Adrenal gland (tissue), 12 donors: ENCODE data around the gene POLA2. TPM values are rescaled to one million over a fixed set of nuclear protein-coding genes. Genes with fewer than 3 reads are reported as not detected.

Experiments used
- DNase-seq, 7 donors: peaks; one replicate each; pipeline ENCODE4 v3.0.0-alpha.2; 2019 to 2020
- H3K27ac ChIP-seq, 5 donors: fragments of 200-600 bp; sonication (generic) in 4 of 5; 1 replicate in 3 of 5; 2 replicates in 2 of 5; pipeline versions ENCODE4 v1.5.1 to v1.8.0; 2016 to 2020; ENCODE audit warnings: mild to moderate bottlenecking in 1 of 5
- H3K27me3 ChIP-seq: fragments of 200-600 bp; 2 replicates; pipeline ENCODE4 v1.8.0; 2021
- H3K36me3 ChIP-seq, 2 donors: fragments of 200-600 bp; replicated peaks in 1 of 2; 1 replicate in 1 of 2; 2 replicates in 1 of 2; pipeline versions ENCODE4 v1.5.1 to v1.8.0; 2018 to 2022
- H3K4me1 ChIP-seq, 2 donors: fragments of 200-600 bp; replicated peaks in 1 of 2; 1 replicate in 1 of 2; 2 replicates in 1 of 2; pipeline versions ENCODE4 v1.5.1 to v1.8.0; 2018 to 2021
- H3K4me3 ChIP-seq, 4 donors: fragments of 200-600 bp; sonication (generic) in 3 of 4; one replicate each; pipeline ENCODE4 v1.5.1; 2016 to 2018
- H3K9me3 ChIP-seq, 3 donors: fragments of 200-600 bp; sonication (generic) in 1 of 3; replicated peaks in 1 of 3; 1 replicate in 2 of 3; 2 replicates in 1 of 3; pipeline versions ENCODE4 v1.5.1 to v1.8.0; 2016 to 2021
- CTCF ChIP-seq, 6 experiments: fragments of 450-650 bp in 4 of 6; fragments of 200-600 bp in 2 of 6; sonication (generic) in 1 of 6; IDR thresholded peaks; 1 replicate in 5 of 6; 2 replicates in 1 of 6; pipeline versions ENCODE4 v1.5.1 to v1.8.0; 2016 to 2021; ENCODE audit warnings: antibody characterized with exemption in 6 of 6, mild to moderate bottlenecking in 2 of 6, moderate library complexity in 1 of 6
- POLR2A ChIP-seq, 2 donors: fragments of 450-650 bp; IDR thresholded peaks; one replicate each; pipeline ENCODE4 v1.6.1; 2017; ENCODE audit warnings: antibody characterized with exemption in 2 of 2, mild to moderate bottlenecking in 2 of 2, moderate library complexity in 1 of 2
- WGBS, 4 donors: extraction: QIAGEN DNeasy Blood & Tissue Kit in 2 of 4; methylation state at CpG; one replicate each; pipeline versions ENCODE4 v1.1.5 to v1.1.7; 2013 to 2017; 5-methylcytosine and 5-hydroxymethylcytosine counted together
- intact Hi-C, 2 donors: fragments of 100-400 bp; cut with DNase I; formaldehyde crosslinking; loops; one replicate each; pipeline versions ENCODE4 v1.14.1 to v1.15.0; 2022 to 2023
- polyA plus RNA-seq, 3 donors: library from polyadenylated mRNA; stranded (reverse); fragments of 200-250 nt in 2 of 3; fragments of 350-450 nt in 1 of 3; fragmentation: Illumina TruSeq in 1 of 3; extraction: RNeasy Lipid Tissue Mini Kit (QIAGEN cat#74804) in 1 of 3; gene quantifications; one replicate each; pipeline ENCODE4 v1.2.3, GENCODE V29; 2013 to 2014
- total RNA-seq, 9 donors: library from RNA; depleted of rRNA in 4 of 9; stranded (reverse); fragments of >200 nt in 4 of 9; fragments of 120-200 nt in 1 of 9; fragmentation: NEBNext Ultra II Directional in 1 of 9; extraction: Animal tissue kit (Norgen Biotek cat#: 25700) in 1 of 9; gene quantifications; one replicate each; pipeline versions ENCODE4 v1.1.0 to v1.2.4, GENCODE V29; 2013 to 2023
- donor health status: healthy with polysubstance abuse.
- donor health status: Bipolar disorder and iron deficiency.
- donor health status: DM: yes; HTN: yes; CAD: no.
- donor health status: DM: no; HTN: no; CAD: no.
- donor health status: DM: no; HTN: no; CAD: no.
- donor health status: DM: yes; HTN: yes; CAD: no.

The POLA2 gene
- total and polyA plus RNA-seq, 12 donors, result 3.9 to 12.2 (median 7.7) TPM

GRCh38 chr11:65323813-65324212 is 62.1 kb downstream of the POLA2 start:
- Histone ChIP-seq H3K4me3 (no peak overlapping the region), H3K9me3 (no peaks in the 10 kb centered on the region), H3K4me1 (no peaks in the 10 kb centered on the region), H3K36me3 (peaks cover 0 to 13% of the 10 kb centered on the region in 2 donors), H3K27ac (no peak overlapping the region), H3K27me3 (no peaks in the 10 kb centered on the region)
- intact Hi-C loops, result no loop called here
- 71 to 76% (median 74%) methylated on average over 12 of the region's 12 CpGs for WGBS, 4 donors
- no peak for DNase-seq
- TF ChIP-seq CTCF (IDR thresholded peaks at IDR 0.05) (no peak), POLR2A (IDR thresholded peaks at IDR 0.05) (no peak)

GRCh38 chr11:65325435-65325834 is 63.7 kb downstream of the POLA2 start:
- 74 to 78% (median 76%) methylated on average over 4 of the region's 4 CpGs for WGBS, 4 donors
- H3K27ac ChIP-seq, result no peak overlapping the region
- intact Hi-C loops, result no loop called here
- H3K36me3 ChIP-seq, result peaks cover 0 to 13% of the 10 kb centered on the region in 2 donors
- no peak for TF ChIP-seq POLR2A (IDR thresholded peaks at IDR 0.05)
- no peak for TF ChIP-seq CTCF (IDR thresholded peaks at IDR 0.05)
- no peaks in the 10 kb centered on the region for H3K27me3 ChIP-seq
- no peaks in the 10 kb centered on the region for H3K4me1 ChIP-seq
- DNase-seq, result no peak
- H3K9me3 ChIP-seq, result no peaks in the 10 kb centered on the region
- H3K4me3 ChIP-seq, result no peak overlapping the region

- TF ChIP-seq POLR2A (IDR thresholded peaks at IDR 0.05) (no peak), CTCF (IDR thresholded peaks at IDR 0.05) (no peak)
- WGBS, 4 donors, result 82 to 85% (median 83%) methylated on average over 8 of the region's 8 CpGs
- Histone ChIP-seq H3K27me3 (no peaks in the 10 kb centered on the region), H3K27ac (no peak overlapping the region), H3K4me3 (no peak overlapping the region), H3K4me1 (no peaks in the 10 kb centered on the region), H3K36me3 (no peaks in the 10 kb centered on the region), H3K9me3 (no peaks in the 10 kb centered on the region)
- DNase-seq, result no peak
- intact Hi-C loops, result loop anchor here in 1 of 2 donors (2.0 kb wide), 1 partner anchor 52 kb away; no protein-coding TSS in a partner anchor
Measured at GRCh38 chr11:65327021-65327420, 65.3 kb downstream of the POLA2 start.

- no peak for DNase-seq
- TF ChIP-seq POLR2A (IDR thresholded peaks at IDR 0.05) (no peak), CTCF (IDR thresholded peaks at IDR 0.05) (no peak)
- intact Hi-C loops, result no loop called here
- Histone ChIP-seq H3K36me3 (no peaks in the 10 kb centered on the region), H3K27me3 (no peaks in the 10 kb centered on the region), H3K9me3 (no peaks in the 10 kb centered on the region), H3K4me1 (peaks cover 2% of the 10 kb centered on the region in 2 donors), H3K27ac (peak overlapping the region in 2 of 5 donors; percentile 7 to 32), H3K4me3 (no peak overlapping the region)
- 28 to 53% (median 50%) methylated on average over 2 of the region's 2 CpGs for WGBS, 4 donors
Measured at GRCh38 chr11:65329478-65329877, 67.7 kb downstream of the POLA2 start.
